GM12878 (cell line): ENCODE data around the gene KCNK4. TPM values are rescaled to one million over a fixed set of nuclear protein-coding genes. Genes with fewer than 3 reads are reported as not detected.
A peak's percentile ranks its signal among the peaks of the same experiment; 100 is the strongest.

Experiments
- ATAC-seq: fragments of 200-7000 bp; cut with Tn5 transposase; 3 replicates; pipeline ENCODE4 v1.9.1; 2020; ENCODE audit warnings: mild to moderate bottlenecking, moderate library complexity
- BruUV-seq: library from RNA; stranded (reverse); fragments of 400-500 nt; replicated peaks from 2 replicates; lab custom pipeline; 2021; lab: Mats Ljungman, UMichigan
- CTCF ChIA-PET: fragments of 300-600 bp; sonication (Branson Sonifier 250); formaldehyde crosslinking; extraction: SDS; loops from one replicate; lab custom pipeline; 2021; ENCODE audit warnings: inconsistent platforms; lab: Yijun Ruan, JAX
- POLR2A ChIA-PET: fragments of 350-600 bp; formaldehyde crosslinking; extraction: SDS; loops from one replicate; lab custom pipeline; 2021; ENCODE audit warnings: inconsistent platforms; lab: Charles Lee
- RAD21 ChIA-PET: fragments of 300-600 bp; sonication (Branson Sonifier 250); formaldehyde crosslinking; loops from one replicate; lab custom pipeline; 2023; ENCODE audit warnings: antibody characterized with exemption; ENCODE audit not compliant: unreplicated experiment; lab: Charles Lee
- SMC1A ChIA-PET: fragments of 300-600 bp; sonication (Branson Sonifier 250); formaldehyde crosslinking; loops from one replicate; lab custom pipeline; 2023; ENCODE audit not compliant: unreplicated experiment, uncharacterized antibody; lab: Charles Lee
- DNase-seq: peaks from one replicate; pipeline ENCODE4 v3.0.0-alpha.2; 2011; ENCODE audit warnings: low read depth, low spot score
- FAIRE-seq: peaks from 3 replicates; lab custom pipeline; 2011; peaks lifted over from hg19 to GRCh38; lab: Jason Lieb, UNC
- H2AFZ ChIP-seq: 2 replicates; pipeline ENCODE4 v1.6.0; 2011; ENCODE audit warnings: low read depth, low read length, control low read depth; ENCODE audit not compliant: control insufficient read depth
- H3K27ac ChIP-seq: 2 replicates; pipeline ENCODE4 v1.5.1; 2011; ENCODE audit warnings: control low read depth; ENCODE audit not compliant: control insufficient read depth, insufficient read depth
- H3K27me3 ChIP-seq, 2 experiments: replicated peaks in 1 of 2; 2 replicates each; pipeline versions ENCODE4 v1.6.0 to v1.6.1; 2011; ENCODE audit warnings: low read length in 1 of 2; ENCODE audit not compliant: control insufficient read depth in 2 of 2, insufficient read depth in 2 of 2
- H3K36me3 ChIP-seq, 2 experiments: 2 replicates each; pipeline ENCODE4 v1.5.1; 2011; ENCODE audit warnings: low read length in 1 of 2; ENCODE audit not compliant: control insufficient read depth in 2 of 2, insufficient read depth in 2 of 2
- H3K4me1 ChIP-seq: 2 replicates; pipeline ENCODE4 v1.6.1; 2011; ENCODE audit warnings: mild to moderate bottlenecking, low read length, moderate library complexity, mixed read lengths; ENCODE audit not compliant: control insufficient read depth, insufficient read depth
- H3K4me2 ChIP-seq: 2 replicates; pipeline ENCODE4 v1.6.0; 2011; ENCODE audit warnings: control low read depth; ENCODE audit not compliant: control insufficient read depth, insufficient read depth
- H3K4me3 ChIP-seq: fragments of 200-600 bp; sonication (generic); 2 replicates; pipeline ENCODE4 v1.5.1; 2016
- H3K79me2 ChIP-seq: 2 replicates; pipeline ENCODE4 v1.6.0; 2011; ENCODE audit warnings: low read length; ENCODE audit not compliant: control insufficient read depth, insufficient read depth
- H3K9ac ChIP-seq: 2 replicates; pipeline ENCODE4 v1.8.0; 2011; ENCODE audit warnings: low read length, control low read depth, mixed read lengths; ENCODE audit not compliant: control insufficient read depth, insufficient read depth
- H3K9me3 ChIP-seq: replicated peaks from 3 replicates; pipeline ENCODE4 v1.5.1; 2011; ENCODE audit warnings: mild to moderate bottlenecking, low read length; ENCODE audit not compliant: control insufficient read depth, insufficient read depth
- H4K20me1 ChIP-seq: 2 replicates; pipeline ENCODE4 v1.6.0; 2011; ENCODE audit not compliant: control insufficient read depth, insufficient read depth
- ATF2 ChIP-seq: IDR thresholded peaks from 2 replicates; pipeline ENCODE4 v1.6.1; 2012; ENCODE audit warnings: low read length, inconsistent platforms
- BHLHE40 ChIP-seq, 2 experiments: fragments of 450-650 bp in 1 of 2; IDR thresholded peaks; 2 replicates each; pipeline ENCODE4 v1.6.1; 2011 to 2017; ENCODE audit warnings: low read depth in 2 of 2, borderline replicate concordance in 1 of 2, improper control_type of control experiment in 1 of 2, low read length in 1 of 2, mild to moderate bottlenecking in 1 of 2
- GATAD2B ChIP-seq: fragments of 450-650 bp; conservative IDR thresholded peaks from 2 replicates; pipeline ENCODE4 v1.6.1; 2017; ENCODE audit warnings: low read depth, mild to moderate bottlenecking, moderate library complexity
- HCFC1 ChIP-seq: fragments of 150-350 bp; IDR thresholded peaks from 2 replicates; pipeline ENCODE4 v1.6.1; 2014; ENCODE audit warnings: low read length
- KLF5 ChIP-seq: fragments of 450-650 bp; IDR thresholded peaks from 2 replicates; pipeline ENCODE4 v1.6.1; 2014; ENCODE audit warnings: mild to moderate bottlenecking; ENCODE audit not compliant: partially characterized antibody
- LARP7 ChIP-seq: fragments of 450-650 bp; IDR thresholded peaks from 2 replicates; pipeline ENCODE4 v1.6.1; 2017; ENCODE audit warnings: mild to moderate bottlenecking
- NR2F1 ChIP-seq: fragments of 450-650 bp; conservative IDR thresholded peaks from 2 replicates; pipeline ENCODE4 v1.6.1; 2017; ENCODE audit warnings: mild to moderate bottlenecking
- POU2F2 ChIP-seq: IDR thresholded peaks from 3 replicates; pipeline ENCODE4 v1.6.1; 2011; ENCODE audit warnings: low read depth, mild to moderate bottlenecking, low read length, borderline replicate concordance
- TBL1XR1 ChIP-seq: IDR thresholded peaks from 2 replicates; pipeline ENCODE4 v1.6.1; 2012; ENCODE audit warnings: low read depth, low read length, improper control_type of control experiment
- TCF3 ChIP-seq: IDR thresholded peaks from 2 replicates; pipeline ENCODE4 v1.6.1; 2012; ENCODE audit warnings: low read depth, mild to moderate bottlenecking, low read length, borderline replicate concordance; ENCODE audit not compliant: insufficient read depth
- YY1 ChIP-seq: IDR thresholded peaks from 2 replicates; pipeline ENCODE4 v1.6.1; 2011; ENCODE audit warnings: low read depth, mild to moderate bottlenecking, low read length
- ZBTB33 ChIP-seq: fragments of 450-650 bp; IDR thresholded peaks from 2 replicates; pipeline ENCODE4 v1.6.1; 2017; ENCODE audit warnings: mild to moderate bottlenecking
- ZBTB40 ChIP-seq: fragments of 450-650 bp; IDR thresholded peaks from 2 replicates; pipeline ENCODE4 v1.6.1; 2016; ENCODE audit warnings: mild to moderate bottlenecking, moderate library complexity, borderline replicate concordance
- ZNF217 ChIP-seq: fragments of 450-650 bp; IDR thresholded peaks from 2 replicates; pipeline ENCODE4 v1.6.1; 2017; ENCODE audit warnings: antibody characterized with exemption, mild to moderate bottlenecking
- WGBS: methylation state at CpG from one replicate; pipeline ENCODE4 v1.1.6; 2016; ENCODE audit warnings: low lambda C conversion rate; ENCODE audit not compliant: insufficient replicate concordance, insufficient coverage; ENCODE audit errors: missing lambda C conversion rate; 5-methylcytosine and 5-hydroxymethylcytosine counted together
- in situ Hi-C: fragments of 300-500 bp; cut with MboI; formaldehyde crosslinking; loops from 9 replicates; pipeline ENCODE4 v1.14.3; 2018; ENCODE audit warnings: mixed read lengths
- intact Hi-C: fragments of 100-400 bp; cut with micrococcal nuclease; formaldehyde crosslinking; loops from one replicate; pipeline ENCODE4 v1.14.2; 2022; ENCODE audit not compliant: unreplicated experiment
- polyA plus RNA-seq, 11 experiments: library from polyadenylated mRNA; depleted of rRNA in 4 of 11; unstranded in 6 of 11; stranded (reverse) in 5 of 11; fragments of >200 nt; fragmentation: Nextera tagmentation in 4 of 11; fragmentation: Illumina TruSeq in 1 of 11; extraction: Ambion mirVana in 4 of 11; extraction: Trizol in 1 of 11; gene quantifications; 1 replicate in 1 of 11; 2 replicates in 10 of 11; pipeline versions ENCODE4 v1.2.1 to v1.2.3, GENCODE V29; 2011 to 2016; ENCODE audit warnings: inconsistent platforms in 2 of 11, missing spikeins in 2 of 11, low read depth in 1 of 11
- total RNA-seq, 4 experiments: library from RNA; depleted of rRNA in 3 of 4; stranded (reverse); fragments of >200 nt in 3 of 4; fragmentation: Illumina TruSeq in 1 of 4; extraction: Trizol in 1 of 4; gene quantifications; 2 replicates each; pipeline versions ENCODE4 v1.2.1 to v1.2.3, GENCODE V29; 2013 to 2021

Gene KCNK4
- total and polyA plus RNA-seq, 10 of the 15 experiments (the other 5 are each of a cell fraction or from before 2014, with no cell fraction given), result 0.04 TPM; not detected in 9

GRCh38 chr11:64241491-64242374 lies 49.4 kb upstream of the KCNK4 start:
- ChIA-PET CTCF (interaction anchor here (0.6 to 6.2 kb wide), 17 partner anchors 9 to 90 kb away, joined by 3 to 66 read pairs (median 4); partner anchors contain the start of genes BAD, FERMT3, NUDT22 and PLCB3), RAD21 (interaction anchor here (0.7 to 8.6 kb wide), 11 partner anchors 9 to 77 kb away, joined by 3 to 104 read pairs (median 5); partner anchors contain the start of genes CATSPERZ, FERMT3, NUDT22 and PLCB3), POLR2A (interaction anchor here (0.5 to 7.4 kb wide), 24 partner anchors 8 to 1570 kb away, joined by 3 to 82 read pairs (median 4); partner anchors contain the start of genes BAD, CATSPERZ, DNAJC4 and ESRRA), SMC1A (interaction anchor here (0.9 to 5.0 kb wide), 3 partner anchors 15 to 63 kb away, joined by 3 to 40 read pairs (median 6); partner anchors contain the start of genes FERMT3, NUDT22 and TRPT1)
- H3K4me3 ChIP-seq, result peak overlapping the region; percentile 89
- DNase-seq (no peak), ATAC-seq (peak; percentile 80), FAIRE-seq (peak; percentile 90)
- no peaks in the 10 kb centered on the region for H3K9me3 ChIP-seq
- H3K9ac ChIP-seq, result peak overlapping the region; percentile 74
- peak overlapping the region; percentile 88 for H3K4me2 ChIP-seq
- in situ Hi-C loops, result loop anchor here (25.0 kb wide), 1 partner anchor 1621 kb away; the partner anchor contains the start of genes CFL1, EFEMP2 and MUS81
- peaks cover 37% of the 10 kb centered on the region for H3K4me1 ChIP-seq
- H3K27me3 ChIP-seq, result no peaks in the 10 kb centered on the region
- peak overlapping the region; percentile 81 for H3K27ac ChIP-seq
- peak overlapping the region; percentile 60; the same call in 1 of the 2 replicates for H2AFZ ChIP-seq
- peaks cover 38% of the 10 kb centered on the region for H3K79me2 ChIP-seq
- H3K36me3 ChIP-seq, result peaks cover 0 to 15% of the 10 kb centered on the region in 2 experiments; a peak in 2 of 4 replicates
- no peaks in the 10 kb centered on the region for H4K20me1 ChIP-seq
- WGBS, result under 1% methylated on average over 56 of the region's 63 CpGs
- TSS peak; percentile 81 for BruUV-seq
- intact Hi-C loops, result loop anchor here (2.0 kb wide), 2 partner anchors 37 to 63 kb away; partner anchors contain the start of gene ESRRA
- TF ChIP-seq YY1 (peak; percentile 93), POU2F2 (peak; percentile 43; the same call in 1 of the 3 replicates), GATAD2B (peak; percentile 91; the same call in 1 of the 2 replicates), TBL1XR1 (no peak), KLF5 (peak; percentile 22), NR2F1 (peak; percentile 44), ZBTB40 (peak; percentile 52; the same call in 1 of the 2 replicates), ATF2 (no peak), TCF3 (no peak), LARP7 (peak; percentile 90), HCFC1 (peak; percentile 25; the same call in 1 of the 2 replicates), ZNF217 (no peak), BHLHE40 (IDR thresholded peaks at IDR 0.05; ENCODE audit: borderline replicate concordance in 1 of 2, low read depth in 2 of 2, low read length in 1 of 2) (peak in 1 of 2 experiments; percentile 12; a peak in 2 of 4 replicates), ZBTB33 (no peak)
